CD4-positive, alpha-beta T cell (primary cell): ENCODE results near the gene PHACTR3. TPM values are rescaled to one million over a fixed set of nuclear protein-coding genes. Genes with fewer than 3 reads are reported as not detected.

Source experiments
- ATAC-seq: fragments of 200-7000 bp; cut with Tn5 transposase; one replicate; pipeline ENCODE4 v1.10.0; 2022; ENCODE audit warnings: mild to moderate bottlenecking; ENCODE audit not compliant: poor library complexity
- CTCF ChIA-PET: fragments of 350-600 bp; sonication (Branson Sonifier 250); formaldehyde crosslinking; loops from one replicate; lab custom pipeline; 2021; ENCODE audit warnings: antibody characterized with exemption, inconsistent platforms; lab: Charles Lee
- POLR2A ChIA-PET: fragments of 350-600 bp; sonication (Branson Sonifier 250); formaldehyde crosslinking; loops from one replicate; lab custom pipeline; 2021; ENCODE audit warnings: antibody characterized with exemption, inconsistent platforms; lab: Charles Lee
- DNase-seq, 14 experiments: peaks; one replicate each; pipeline ENCODE4 v3.0.0-alpha.2; 2013 to 2020; ENCODE audit warnings: mixed read lengths in 2 of 14
- H3K27ac ChIP-seq, 2 donors: one replicate each; pipeline versions ENCODE4 v1.5.1 to v1.7.0; 2013; ENCODE audit warnings: low read length in 2 of 2, low read depth in 1 of 2, mild to moderate bottlenecking in 1 of 2
- H3K27me3 ChIP-seq, 2 experiments: 1 replicate in 1 of 2; 2 replicates in 1 of 2; pipeline versions ENCODE4 v1.6.1 to v1.7.0; 2013; ENCODE audit warnings: low read length in 2 of 2, control low read depth in 1 of 2, mild to moderate bottlenecking in 1 of 2, moderate library complexity in 1 of 2; ENCODE audit not compliant: insufficient read depth in 2 of 2, control insufficient read depth in 1 of 2
- H3K36me3 ChIP-seq: one replicate; pipeline ENCODE4 v1.6.1; 2013; ENCODE audit warnings: low read length, control low read depth; ENCODE audit not compliant: insufficient read depth
- H3K4me1 ChIP-seq: one replicate; pipeline ENCODE4 v1.6.1; 2013; ENCODE audit warnings: low read length, control low read depth; ENCODE audit not compliant: insufficient read depth
- H3K4me3 ChIP-seq: one replicate; pipeline ENCODE4 v1.5.1; 2013; ENCODE audit warnings: mild to moderate bottlenecking, low read length, moderate library complexity
- H3K9me3 ChIP-seq, 2 experiments: 1 replicate in 1 of 2; 2 replicates in 1 of 2; pipeline versions ENCODE4 v1.6.1 to v1.7.0; 2013; ENCODE audit warnings: low read length in 2 of 2, mild to moderate bottlenecking in 2 of 2, control low read depth in 1 of 2, moderate library complexity in 1 of 2; ENCODE audit not compliant: control insufficient read depth in 1 of 2, insufficient read depth in 1 of 2
- H3K27ac Mint-ChIP-seq: one replicate; pipeline ENCODE4 v1.8.0; 2020; ENCODE audit warnings: mixed read lengths
- H3K27me3 Mint-ChIP-seq: one replicate; pipeline ENCODE4 v1.8.0; 2021; ENCODE audit warnings: mixed read lengths
- H3K36me3 Mint-ChIP-seq: one replicate; pipeline ENCODE4 v1.8.0; 2021; ENCODE audit warnings: low read depth, mixed read lengths
- H3K4me1 Mint-ChIP-seq: one replicate; pipeline ENCODE4 v1.8.0; 2021; ENCODE audit warnings: low read depth, mixed read lengths
- H3K4me3 Mint-ChIP-seq: one replicate; pipeline ENCODE4 v1.8.0; 2020; ENCODE audit warnings: mild to moderate bottlenecking, mixed read lengths
- H3K9me3 Mint-ChIP-seq: one replicate; pipeline ENCODE4 v1.8.0; 2020; ENCODE audit warnings: mixed read lengths
- intact Hi-C, 2 experiments: fragments of 100-400 bp; cut with DNase I in 1 of 2; cut with micrococcal nuclease in 1 of 2; formaldehyde crosslinking; loops; one replicate each; pipeline versions ENCODE4 v1.15.1 to v1.9.0; 2023 to 2025; cut with DNase I, micrococcal nuclease
- total RNA-seq, 174 experiments: library from RNA in 2 of 174; stranded (reverse) in 2 of 174; gene quantifications; one replicate each; pipeline ENCODE4 v1.2.3 and lab custom pipeline; 2021 to 2026
- TF ChIP-seq, protein P1 (sequence below): fragments of 200-600 bp; IDR thresholded peaks from one replicate; pipeline ENCODE4 v1.8.0; 2022; ENCODE audit warnings: antibody characterized with exemption, mild to moderate bottlenecking

Gene PHACTR3
- total RNA-seq, 2 experiments from 2014 or later, result not detected

- Mint-ChIP-seq H3K27me3 (peaks cover 5% of the 10 kb centered on the region), H3K36me3 (no peaks in the 10 kb centered on the region), H3K4me1 (peaks cover 6% of the 10 kb centered on the region), H3K4me3 (no peak overlapping the region), H3K9me3 (no peaks in the 10 kb centered on the region), H3K27ac (no peak overlapping the region)
- Histone ChIP-seq H3K27ac (no peak overlapping the region), H3K4me3 (no peak overlapping the region), H3K27me3 (no peaks in the 10 kb centered on the region), H3K36me3 (no peaks in the 10 kb centered on the region), H3K9me3 (peaks cover 0 to 21% of the 10 kb centered on the region in 2 experiments), H3K4me1 (no peaks in the 10 kb centered on the region)
- intact Hi-C loops, result no loop called here
- ATAC-seq, result no peak
- CTCF ChIA-PET, result no interaction called here
- no peak for DNase-seq
- TF ChIP-seq, protein P1, sequence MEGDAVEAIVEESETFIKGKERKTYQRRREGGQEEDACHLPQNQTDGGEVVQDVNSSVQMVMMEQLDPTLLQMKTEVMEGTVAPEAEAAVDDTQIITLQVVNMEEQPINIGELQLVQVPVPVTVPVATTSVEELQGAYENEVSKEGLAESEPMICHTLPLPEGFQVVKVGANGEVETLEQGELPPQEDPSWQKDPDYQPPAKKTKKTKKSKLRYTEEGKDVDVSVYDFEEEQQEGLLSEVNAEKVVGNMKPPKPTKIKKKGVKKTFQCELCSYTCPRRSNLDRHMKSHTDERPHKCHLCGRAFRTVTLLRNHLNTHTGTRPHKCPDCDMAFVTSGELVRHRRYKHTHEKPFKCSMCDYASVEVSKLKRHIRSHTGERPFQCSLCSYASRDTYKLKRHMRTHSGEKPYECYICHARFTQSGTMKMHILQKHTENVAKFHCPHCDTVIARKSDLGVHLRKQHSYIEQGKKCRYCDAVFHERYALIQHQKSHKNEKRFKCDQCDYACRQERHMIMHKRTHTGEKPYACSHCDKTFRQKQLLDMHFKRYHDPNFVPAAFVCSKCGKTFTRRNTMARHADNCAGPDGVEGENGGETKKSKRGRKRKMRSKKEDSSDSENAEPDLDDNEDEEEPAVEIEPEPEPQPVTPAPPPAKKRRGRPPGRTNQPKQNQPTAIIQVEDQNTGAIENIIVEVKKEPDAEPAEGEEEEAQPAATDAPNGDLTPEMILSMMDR, result no peak
- POLR2A ChIA-PET, result no interaction called here
Observed at GRCh38 chr20:59589086-59589684, 15.2 kb upstream of the PHACTR3 start.

GRCh38 chr20:59591061-59591460 lies 13.3 kb upstream of the PHACTR3 start:
- Histone ChIP-seq H3K27me3 (peaks cover 0 to 3% of the 10 kb centered on the region in 2 experiments), H3K36me3 (no peaks in the 10 kb centered on the region), H3K9me3 (peaks cover 0 to 21% of the 10 kb centered on the region in 2 experiments), H3K4me3 (no peak overlapping the region), H3K4me1 (no peaks in the 10 kb centered on the region), H3K27ac (no peak overlapping the region)
- DNase-seq (no peak), ATAC-seq (no peak)
- Mint-ChIP-seq H3K36me3 (no peaks in the 10 kb centered on the region), H3K4me1 (peaks cover under 1% of the 10 kb centered on the region), H3K4me3 (no peak overlapping the region), H3K27me3 (peaks cover 13% of the 10 kb centered on the region), H3K9me3 (no peaks in the 10 kb centered on the region), H3K27ac (no peak overlapping the region)
- POLR2A ChIA-PET, result no interaction called here
- TF ChIP-seq, protein P1, result no peak
- intact Hi-C loops, result no loop called here
- CTCF ChIA-PET, result no interaction called here

- CTCF ChIA-PET, result no interaction called here
- TF ChIP-seq, protein P1, result no peak
- intact Hi-C loops, result no loop called here
Observed at GRCh38 chr20:59596690-59597089, 7.7 kb upstream of the PHACTR3 start.

More at GRCh38 chr20:59596690-59597089, 7.7 kb upstream of the PHACTR3 start:
- peaks cover 6 to 17% of the 10 kb centered on the region in 2 experiments for H3K27me3 ChIP-seq
- H3K4me1 Mint-ChIP-seq, result peaks cover 5% of the 10 kb centered on the region
- no peaks in the 10 kb centered on the region for H3K4me1 ChIP-seq
- ATAC-seq (no peak), DNase-seq (no peak)
- no peak overlapping the region for H3K4me3 Mint-ChIP-seq
- H3K27ac Mint-ChIP-seq, result no peak overlapping the region
- POLR2A ChIA-PET, result no interaction called here
- H3K9me3 ChIP-seq, result peaks cover 0 to 3% of the 10 kb centered on the region in 2 experiments
- H3K9me3 Mint-ChIP-seq, result no peaks in the 10 kb centered on the region
- H3K36me3 ChIP-seq, result no peaks in the 10 kb centered on the region
- H3K27ac ChIP-seq, result no peak overlapping the region
- H3K4me3 ChIP-seq, result no peak overlapping the region
- H3K36me3 Mint-ChIP-seq, result no peaks in the 10 kb centered on the region
- H3K27me3 Mint-ChIP-seq, result peaks cover 61% of the 10 kb centered on the region
